Mucosa of descending colon (tissue), 3 donors: Measurements from ENCODE around the gene IGFL4. TPM values are rescaled to one million over a fixed set of nuclear protein-coding genes. Genes with fewer than 3 reads are reported as not detected.
A peak's percentile ranks its signal among the peaks of the same experiment; 100 is the strongest.

Experiments used
- ATAC-seq: fragments of 200-7000 bp; cut with Tn5 transposase; one replicate; pipeline ENCODE4 v1.9.1; 2020; ENCODE audit warnings: mild to moderate bottlenecking, moderate library complexity
- DNase-seq, 3 donors: peaks; one replicate each; pipeline ENCODE4 v3.0.0-alpha.2; 2020
- H3K36me3 ChIP-seq: fragments of 200-600 bp; one replicate; pipeline ENCODE4 v1.8.0; 2021; ENCODE audit warnings: low read depth, mild to moderate bottlenecking
- H3K4me1 ChIP-seq: fragments of 200-600 bp; one replicate; pipeline ENCODE4 v1.8.0; 2021; ENCODE audit warnings: low read depth, mild to moderate bottlenecking
- H3K4me3 ChIP-seq: fragments of 200-600 bp; one replicate; pipeline ENCODE4 v1.8.0; 2021; ENCODE audit warnings: mild to moderate bottlenecking
- H3K9me3 ChIP-seq: fragments of 200-600 bp; one replicate; pipeline ENCODE4 v1.8.0; 2021; ENCODE audit warnings: mild to moderate bottlenecking
- intact Hi-C, 2 donors: fragments of 100-400 bp; cut with DNase I in 1 of 2; cut with micrococcal nuclease in 1 of 2; formaldehyde crosslinking; loops; one replicate each; pipeline versions ENCODE4 v1.11.0 to v1.11.1; 2022; cut with DNase I, micrococcal nuclease
- total RNA-seq, 3 donors: library from RNA; stranded (reverse); fragmentation: NEBNext Ultra II Directional in 2 of 3; extraction: Animal tissue kit (Norgen Biotek cat#: 25700) in 2 of 3; gene quantifications; one replicate each; pipeline versions ENCODE4 v1.2.1 to v1.2.4, GENCODE V29; 2021 to 2023
- TF ChIP-seq, protein P1 (sequence below): fragments of 200-600 bp; IDR thresholded peaks from one replicate; pipeline ENCODE4 v1.8.0; 2022; ENCODE audit warnings: antibody characterized with exemption, mild to moderate bottlenecking
- donor health status: DM: no; HTN: no; CAD: no; lungs with moderate emphysema.
- donor health status: DM: no; HTN: no; CAD: no.
- donor health status: DM: no; HTN: yes; CAD: no.

IGFL4 gene
- total RNA-seq, 3 donors from 2014 or later, result not detected

DNA sequence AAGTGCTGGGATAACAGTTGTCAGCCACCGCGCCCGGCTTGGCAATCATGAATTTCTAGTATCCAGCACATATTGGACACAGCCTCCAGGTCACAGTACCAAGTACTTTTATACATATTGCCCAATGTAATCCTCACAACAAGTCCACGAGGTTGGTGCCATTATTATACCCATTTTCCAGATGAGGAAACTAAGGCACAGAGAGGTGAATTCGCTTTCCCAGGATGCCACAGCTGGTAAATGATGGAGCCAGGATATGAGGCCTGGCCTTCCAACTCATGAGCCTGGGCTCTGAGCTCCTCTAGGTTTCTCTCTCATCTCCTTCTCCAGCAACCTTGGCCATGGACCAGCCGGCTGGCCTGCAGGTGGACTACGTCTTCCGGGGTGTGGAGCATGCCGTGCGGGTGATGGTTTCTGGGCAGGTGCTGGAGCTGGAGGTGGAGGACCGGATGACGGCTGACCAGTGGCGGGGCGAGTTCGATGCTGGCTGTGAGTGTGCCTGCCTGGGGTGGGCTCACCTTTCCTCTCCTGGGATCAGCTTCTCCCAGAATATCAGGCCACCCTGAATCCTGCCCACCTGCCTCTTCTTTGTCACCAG, 38.0 kb downstream of the IGFL4 start:
- ATAC-seq (no peak), DNase-seq (no peak)
- TF ChIP-seq, protein P1, sequence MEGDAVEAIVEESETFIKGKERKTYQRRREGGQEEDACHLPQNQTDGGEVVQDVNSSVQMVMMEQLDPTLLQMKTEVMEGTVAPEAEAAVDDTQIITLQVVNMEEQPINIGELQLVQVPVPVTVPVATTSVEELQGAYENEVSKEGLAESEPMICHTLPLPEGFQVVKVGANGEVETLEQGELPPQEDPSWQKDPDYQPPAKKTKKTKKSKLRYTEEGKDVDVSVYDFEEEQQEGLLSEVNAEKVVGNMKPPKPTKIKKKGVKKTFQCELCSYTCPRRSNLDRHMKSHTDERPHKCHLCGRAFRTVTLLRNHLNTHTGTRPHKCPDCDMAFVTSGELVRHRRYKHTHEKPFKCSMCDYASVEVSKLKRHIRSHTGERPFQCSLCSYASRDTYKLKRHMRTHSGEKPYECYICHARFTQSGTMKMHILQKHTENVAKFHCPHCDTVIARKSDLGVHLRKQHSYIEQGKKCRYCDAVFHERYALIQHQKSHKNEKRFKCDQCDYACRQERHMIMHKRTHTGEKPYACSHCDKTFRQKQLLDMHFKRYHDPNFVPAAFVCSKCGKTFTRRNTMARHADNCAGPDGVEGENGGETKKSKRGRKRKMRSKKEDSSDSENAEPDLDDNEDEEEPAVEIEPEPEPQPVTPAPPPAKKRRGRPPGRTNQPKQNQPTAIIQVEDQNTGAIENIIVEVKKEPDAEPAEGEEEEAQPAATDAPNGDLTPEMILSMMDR, result no peak
- Histone ChIP-seq H3K36me3 (no peaks in the 10 kb centered on the region), H3K9me3 (no peaks in the 10 kb centered on the region), H3K4me1 (peaks cover 7% of the 10 kb centered on the region), H3K4me3 (no peak overlapping the region)
- intact Hi-C loops, result no loop called here

DNA sequence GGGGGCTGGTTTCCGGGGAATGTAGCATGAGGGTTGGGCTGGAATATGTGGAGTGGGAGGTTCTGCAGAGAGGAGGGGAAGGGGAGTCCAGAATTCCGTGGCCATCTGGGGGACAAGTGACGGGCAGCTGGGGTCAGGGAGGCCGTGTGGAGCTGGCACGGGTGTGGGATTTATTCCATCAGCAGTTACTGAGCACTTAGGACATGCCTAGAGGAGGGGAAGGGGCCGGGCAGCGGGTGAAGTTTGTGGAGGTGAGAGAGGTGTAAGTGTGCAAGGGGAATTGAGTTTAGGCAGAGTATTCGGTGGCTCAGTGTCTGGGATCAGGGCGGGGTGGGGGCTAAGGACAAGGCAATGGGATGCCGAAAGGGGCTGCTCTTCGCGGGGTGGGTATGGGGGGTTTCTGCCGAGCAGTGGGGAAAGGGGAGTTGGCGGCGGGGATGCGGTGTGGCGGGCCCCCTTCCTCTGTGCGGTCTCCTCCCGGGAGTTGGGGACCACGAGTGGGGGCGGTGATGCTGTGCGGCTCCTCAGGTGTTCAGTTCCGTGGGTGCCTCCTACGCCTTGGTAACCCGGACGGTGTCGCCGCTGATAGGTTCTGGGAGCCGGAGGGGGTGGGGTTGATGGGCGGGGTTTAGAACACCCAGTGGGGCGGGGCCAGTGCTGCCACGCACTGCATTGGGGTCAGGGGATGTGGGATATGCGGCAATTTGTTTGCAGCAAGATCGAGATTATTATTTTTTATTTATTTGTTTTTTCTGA, 40.1 kb downstream of the IGFL4 start:
- no peaks in the 10 kb centered on the region for H3K36me3 ChIP-seq
- DNase-seq (peak; percentile 78 to 85 (median 79)), ATAC-seq (peak; percentile 94)
- H3K4me1 ChIP-seq, result peaks cover 14% of the 10 kb centered on the region
- TF ChIP-seq, protein P1, result no peak
- intact Hi-C loops, result no loop called here
- no peaks in the 10 kb centered on the region for H3K9me3 ChIP-seq
- H3K4me3 ChIP-seq, result no peak overlapping the region

GRCh38 chr19:45999653-46000121, 41.1 kb downstream of the IGFL4 start:
- intact Hi-C loops, result no loop called here
- peaks cover 4% of the 10 kb centered on the region for H3K36me3 ChIP-seq
- DNase-seq (peak in 1 of 3 donors; percentile 50), ATAC-seq (no peak)
- TF ChIP-seq, protein P1, result no peak
- H3K4me3 ChIP-seq, result no peak overlapping the region
- peaks cover 14% of the 10 kb centered on the region for H3K4me1 ChIP-seq
- no peaks in the 10 kb centered on the region for H3K9me3 ChIP-seq

GRCh38 chr19:45998834-45999233, 42.0 kb downstream of the IGFL4 start:
- H3K9me3 ChIP-seq, result no peaks in the 10 kb centered on the region
- TF ChIP-seq, protein P1, result no peak
- H3K36me3 ChIP-seq, result peaks cover 4% of the 10 kb centered on the region
- intact Hi-C loops, result no loop called here
- DNase-seq (no peak), ATAC-seq (no peak)
- H3K4me1 ChIP-seq, result peaks cover 17% of the 10 kb centered on the region
- H3K4me3 ChIP-seq, result no peak overlapping the region

DNA sequence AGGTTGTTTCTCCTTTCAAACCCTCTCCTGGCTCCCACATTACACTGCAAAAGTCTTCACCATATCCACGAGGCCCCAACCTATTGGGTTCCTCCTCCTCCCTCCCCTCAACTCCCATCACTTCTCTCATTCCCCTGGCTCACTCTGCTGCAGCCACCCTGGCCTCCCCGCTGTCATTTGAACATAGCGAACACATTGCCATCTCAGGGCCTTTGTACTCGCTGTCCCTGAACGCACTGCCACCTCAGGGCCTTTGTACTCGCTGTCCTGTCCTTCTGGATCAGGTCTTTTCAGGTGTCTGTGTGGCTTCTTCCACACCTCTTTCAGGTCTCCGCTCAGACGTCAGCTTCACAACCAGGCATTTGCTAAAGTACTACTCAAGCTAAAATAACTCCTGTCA, 43.9 kb downstream of the IGFL4 start:
- TF ChIP-seq, protein P1, result no peak
- no peak for DNase-seq
- Histone ChIP-seq H3K9me3 (no peaks in the 10 kb centered on the region), H3K36me3 (peaks cover 4% of the 10 kb centered on the region), H3K4me1 (peaks cover 17% of the 10 kb centered on the region), H3K4me3 (no peak overlapping the region)
- ATAC-seq, result no peak
- intact Hi-C loops, result no loop called here
